HG02623 (cell line): ENCODE measurements around the gene AIFM3.

Experiments
- ATAC-seq: cut with Tn5 transposase; IDR thresholded peaks from one replicate; pipeline ENCODE4 v1.9.1; 2021; ENCODE audit warnings: moderate library complexity; ENCODE audit not compliant: unreplicated experiment

The AIFM3 gene

GRCh38 chr22:20989323-20990138, 22.5 kb downstream of the AIFM3 start:
- ATAC-seq = no peak

- ATAC-seq = no peak
Measured at GRCh38 chr22:20990184-20991180, 23.4 kb downstream of the AIFM3 start.

- ATAC-seq = no peak
Measured at GRCh38 chr22:20991252-20992055, 24.4 kb downstream of the AIFM3 start.

GRCh38 chr22:20992056-20992442, 25.0 kb downstream of the AIFM3 start:
- ATAC-seq = no peak

DNA sequence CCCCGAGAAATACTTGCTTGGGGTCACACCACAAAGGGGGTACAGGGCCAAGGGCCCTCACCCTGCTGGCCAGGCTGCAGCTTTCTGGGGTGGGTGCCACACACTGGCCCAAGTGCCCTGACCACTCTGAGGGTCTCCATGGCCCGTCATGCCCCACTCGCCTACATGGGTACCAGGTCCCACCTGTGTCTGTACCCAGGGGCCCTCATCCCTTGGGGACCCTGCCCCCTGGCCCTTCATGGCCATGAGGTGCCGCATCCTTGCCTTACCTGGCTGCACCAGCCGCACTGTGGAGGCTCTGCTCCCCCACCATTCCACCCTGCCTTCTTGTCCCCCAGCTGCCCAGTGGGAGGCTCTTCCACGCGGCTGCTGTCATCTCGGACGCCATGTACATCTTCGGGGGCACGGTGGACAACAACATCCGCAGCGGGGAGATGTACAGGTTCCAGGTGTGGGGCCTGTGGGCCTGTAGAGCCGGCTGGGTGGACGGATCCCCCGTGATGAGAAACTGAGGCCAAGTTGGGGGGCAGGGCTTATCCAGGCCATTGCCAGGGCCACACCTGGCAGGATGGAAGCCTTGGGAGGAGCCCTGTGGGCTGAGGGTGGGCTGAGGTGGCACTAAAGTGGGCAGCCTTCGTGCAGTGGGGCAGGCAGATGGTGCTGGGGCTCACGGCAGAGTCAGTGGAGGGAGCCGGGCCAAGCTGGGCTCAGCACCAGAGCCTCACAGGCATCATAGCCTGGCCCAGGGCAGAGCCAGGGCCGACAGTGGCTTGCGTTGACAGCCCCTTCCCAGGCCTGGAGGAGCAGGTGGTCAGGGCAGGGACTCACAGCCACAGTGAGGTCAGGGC, 25.6 kb downstream of the AIFM3 start:
- no peak for ATAC-seq

DNA sequence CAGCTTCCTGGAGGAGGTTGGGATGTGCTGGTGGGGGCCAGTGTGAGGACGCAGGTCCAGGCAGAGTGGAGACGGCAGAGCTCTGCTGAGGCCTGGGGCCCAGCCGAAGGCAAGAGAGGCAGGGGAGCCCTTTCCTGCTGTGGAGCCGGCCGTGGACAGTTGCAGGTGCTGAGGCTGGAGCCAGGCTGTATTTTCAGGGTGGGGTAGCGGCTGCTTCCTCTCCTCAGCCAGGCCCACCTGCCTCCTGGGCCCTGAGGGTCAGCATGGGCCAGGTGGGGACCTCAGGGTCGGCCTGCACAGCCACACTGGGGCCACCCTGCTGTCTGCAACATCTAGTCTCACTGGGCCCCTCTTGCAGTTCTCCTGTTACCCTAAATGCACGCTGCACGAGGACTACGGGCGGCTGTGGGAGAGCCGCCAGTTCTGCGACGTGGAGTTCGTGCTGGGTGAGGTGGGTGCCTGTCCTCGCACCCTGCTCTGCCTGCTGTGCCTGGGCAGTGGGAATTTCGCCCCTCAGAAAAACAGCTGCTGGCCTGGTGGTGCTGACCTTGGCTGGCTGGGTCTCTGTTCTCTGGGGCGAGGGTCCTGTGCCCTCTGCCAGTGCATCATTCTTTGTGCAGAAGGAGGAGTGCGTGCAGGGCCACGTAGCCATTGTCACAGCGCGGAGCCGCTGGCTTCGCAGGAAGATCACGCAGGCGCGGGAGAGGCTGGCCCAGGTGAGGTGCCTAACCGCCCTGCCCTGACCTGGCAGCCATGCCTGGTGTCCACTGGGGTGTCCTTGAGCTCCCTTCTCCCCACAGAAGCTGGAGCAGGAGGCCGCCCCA, 26.5 kb downstream of the AIFM3 start:
- ATAC-seq = no peak

- ATAC-seq = no peak
Measured at GRCh38 chr22:20994128-20994901, 27.3 kb downstream of the AIFM3 start.

- no peak for ATAC-seq
Measured at GRCh38 chr22:20994902-20995241, 27.8 kb downstream of the AIFM3 start.

DNA sequence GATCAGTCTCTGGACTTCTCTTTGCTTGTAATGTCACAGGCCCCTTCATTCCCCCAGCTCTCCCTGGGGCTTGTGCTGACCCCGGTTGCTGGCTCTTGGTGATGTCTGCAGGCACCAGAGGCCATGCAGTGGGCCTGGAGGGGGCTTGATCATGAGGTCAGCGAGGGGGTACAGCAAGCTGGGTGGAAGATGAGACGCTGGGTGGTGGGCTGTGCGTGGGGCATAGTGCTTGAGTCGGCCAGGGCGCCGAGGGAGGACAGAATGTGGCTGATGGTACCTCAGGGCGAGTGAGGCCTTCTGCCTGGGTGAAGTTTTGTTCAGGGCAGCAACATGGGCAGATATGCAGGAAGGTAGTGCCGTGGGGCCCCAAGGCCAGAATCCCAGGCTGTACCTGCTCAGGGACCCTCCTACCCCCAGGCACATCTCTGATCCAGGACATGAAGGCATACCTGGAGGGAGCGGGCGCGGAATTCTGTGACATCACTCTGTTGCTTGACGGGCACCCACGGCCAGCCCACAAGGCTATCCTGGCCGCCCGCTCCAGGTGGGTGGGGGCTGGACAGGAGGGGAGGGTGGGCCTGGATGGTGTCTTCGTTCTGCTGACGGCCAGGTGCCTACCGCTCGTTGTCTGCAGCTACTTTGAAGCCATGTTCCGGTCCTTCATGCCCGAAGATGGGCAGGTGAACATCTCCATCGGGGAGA, 28.4 kb downstream of the AIFM3 start:
- no peak for ATAC-seq

DNA sequence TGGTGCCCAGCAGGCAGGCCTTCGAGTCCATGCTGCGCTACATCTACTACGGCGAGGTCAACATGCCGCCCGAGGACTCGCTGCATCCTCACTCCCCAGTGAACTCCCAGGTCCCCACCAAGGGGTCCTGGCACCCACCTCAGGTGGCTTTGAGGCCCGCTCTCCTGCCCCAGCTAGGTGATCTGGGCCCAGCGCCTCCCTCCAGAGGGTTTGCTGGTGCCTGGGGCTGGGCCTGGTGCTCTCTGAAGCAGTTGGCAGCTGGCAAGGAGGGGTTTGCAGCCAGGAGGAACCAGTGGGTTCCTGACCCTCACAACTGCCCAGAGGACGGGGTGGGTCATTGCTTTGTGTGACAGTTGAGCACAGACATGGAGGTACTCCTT, 29.0 kb downstream of the AIFM3 start:
- ATAC-seq = no peak

GRCh38 chr22:20996598-20997535, 29.8 kb downstream of the AIFM3 start:
- ATAC-seq = no peak

DNA sequence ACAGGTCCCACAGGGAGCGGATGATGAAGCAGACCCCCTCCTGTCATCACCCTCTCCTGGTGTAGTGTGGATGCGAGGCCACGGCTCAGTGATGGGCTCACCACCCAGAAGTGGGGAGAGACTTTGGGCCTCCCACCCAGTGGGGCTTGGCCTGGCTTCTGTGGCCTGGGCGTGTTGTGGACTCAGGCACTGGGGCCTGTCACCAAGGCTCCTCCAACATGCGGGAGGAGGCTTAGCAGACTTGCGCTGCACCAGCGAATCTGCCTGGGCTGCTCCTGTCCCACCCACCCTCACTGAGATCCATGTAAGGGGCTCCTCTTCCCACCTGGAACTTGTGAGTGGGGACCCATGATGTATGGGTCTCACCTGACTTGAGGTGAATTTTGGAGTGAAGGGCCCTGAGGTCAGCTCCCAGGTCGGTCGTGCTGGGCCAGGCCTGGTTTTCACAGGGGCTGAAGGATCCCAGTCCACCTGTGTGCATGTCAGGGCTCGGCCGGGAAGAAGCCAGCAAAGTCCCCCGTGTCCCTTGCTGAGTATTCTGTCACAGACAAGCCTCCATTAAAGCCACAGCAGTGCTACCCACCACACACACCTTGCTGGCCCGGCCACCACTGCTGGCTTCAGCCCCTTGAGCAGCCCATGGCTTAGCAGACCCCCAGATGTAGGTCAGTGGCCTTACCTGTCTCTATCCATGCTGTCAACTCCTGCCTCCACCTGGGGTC, 30.6 kb downstream of the AIFM3 start:
- no peak for ATAC-seq

- ATAC-seq = no peak
Measured at GRCh38 chr22:20998411-20999336, 31.6 kb downstream of the AIFM3 start.

DNA sequence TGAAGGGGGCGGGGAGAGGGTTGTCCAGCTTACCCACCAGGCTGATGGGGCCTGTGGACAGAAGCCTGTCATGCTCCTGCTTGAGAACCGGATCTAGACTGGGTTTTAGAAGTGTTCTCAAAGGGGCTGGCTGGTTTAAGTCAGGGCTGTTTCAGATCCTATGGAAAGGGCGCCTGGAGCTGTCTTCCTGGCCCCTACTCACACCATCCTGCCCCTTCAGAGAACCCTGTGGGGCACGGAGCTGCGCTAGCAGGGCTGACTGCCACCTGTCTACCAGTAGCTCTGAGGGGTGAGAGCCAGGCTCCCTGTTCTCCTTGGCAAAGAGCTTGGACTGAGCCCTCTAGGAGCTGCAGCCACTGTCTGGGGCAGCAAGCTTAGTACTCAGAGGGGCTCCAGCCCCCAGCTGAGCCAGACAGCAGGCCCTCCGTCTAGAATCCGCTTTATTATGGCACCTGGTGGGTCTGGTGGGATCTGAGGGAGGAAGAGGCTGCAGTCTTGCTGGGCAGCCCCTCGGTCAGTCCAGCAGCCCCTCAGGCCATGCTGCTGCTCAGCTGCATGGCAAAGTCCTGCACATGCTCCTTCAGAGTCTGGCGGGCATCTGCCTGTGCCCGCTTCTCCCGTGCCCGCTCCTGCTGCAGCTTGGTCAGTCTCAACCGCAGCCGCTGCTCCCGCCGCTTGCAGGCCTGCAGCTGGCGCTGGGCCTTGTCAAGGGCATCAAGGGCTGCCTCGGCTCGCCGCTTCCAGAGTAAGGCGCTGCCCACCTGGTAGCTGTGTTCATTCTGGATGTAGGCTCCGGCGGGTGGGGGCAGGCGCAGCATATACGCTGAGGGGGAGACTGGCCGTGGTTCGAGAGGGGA, 32.5 kb downstream of the AIFM3 start:
- ATAC-seq = no peak
